ENCODE results near the gene MSI2. TPM values are rescaled to one million over a fixed set of nuclear protein-coding genes. Genes with fewer than 3 reads are reported as not detected.
"Not testable (repeated sequence)": the region's sequence is repeated elsewhere in the genome, so short reads cannot be mapped to it uniquely, and the experiment has no call there.

Gene MSI2
- total RNA-seq, 1 donor from 2014 or later: 96.8 TPM

GRCh38 chr17:57606111-57606875 lies 350.0 kb downstream of the MSI2 start:
- DNase-seq (ENCODE audit: missing footprints) (no peak), ATAC-seq (no peak)
- intact Hi-C loops (cut with DNase I): loop anchor here (5.0 kb wide), 1 partner anchor 56 kb away; no protein-coding TSS in a partner anchor

GRCh38 chr17:57607553-57608120 lies 351.3 kb downstream of the MSI2 start:
- DNase-seq (ENCODE audit: missing footprints) (no peak), ATAC-seq (no peak)
- intact Hi-C loops (cut with DNase I): loop anchor here (5.0 kb wide), 1 partner anchor 55 kb away; no protein-coding TSS in a partner anchor

GRCh38 chr17:57608369-57609124 lies 352.2 kb downstream of the MSI2 start:
- no peak for ATAC-seq
- intact Hi-C loops (cut with DNase I): loop anchor here (5.0 kb wide), 1 partner anchor 54 kb away; no protein-coding TSS in a partner anchor
- peak; percentile 53 for DNase-seq (ENCODE audit: missing footprints)

GRCh38 chr17:57609125-57609877 lies 353.0 kb downstream of the MSI2 start:
- intact Hi-C loops (cut with DNase I): loop anchor here (5.0 kb wide), 1 partner anchor 53 kb away; no protein-coding TSS in a partner anchor
- DNase-seq (ENCODE audit: missing footprints) (no peak), ATAC-seq (no peak)

GRCh38 chr17:57609878-57610270 lies 353.6 kb downstream of the MSI2 start:
- intact Hi-C loops (cut with DNase I): loop anchor here (5.0 kb wide), 1 partner anchor 52 kb away; no protein-coding TSS in a partner anchor
- DNase-seq (ENCODE audit: missing footprints) (no peak), ATAC-seq (no peak)

- no peak for ATAC-seq
- DNase-seq (ENCODE audit: missing footprints): no peak
- intact Hi-C loops (cut with DNase I): no loop called here
These were observed 356.1 kb downstream of the MSI2 start for GRCh38 chr17:57612202-57613071.

GRCh38 chr17:57614742-57615141 lies 358.4 kb downstream of the MSI2 start:
- intact Hi-C loops (cut with DNase I): no loop called here
- no peak for ATAC-seq
- no peak for DNase-seq (ENCODE audit: missing footprints)

GRCh38 chr17:57615836-57616757 lies 359.8 kb downstream of the MSI2 start:
- intact Hi-C loops (cut with DNase I): no loop called here
- ATAC-seq (no peak), DNase-seq (ENCODE audit: missing footprints) (no peak)

GRCh38 chr17:57617218-57617617 lies 360.9 kb downstream of the MSI2 start:
- intact Hi-C loops (cut with DNase I): no loop called here
- DNase-seq (ENCODE audit: missing footprints) (no peak), ATAC-seq (no peak)

GRCh38 chr17:57619061-57619937 lies 363.0 kb downstream of the MSI2 start:
- intact Hi-C loops (cut with DNase I): no loop called here
- ATAC-seq: no peak

GRCh38 chr17:57620576-57620975 lies 364.3 kb downstream of the MSI2 start:
- no peak for DNase-seq (ENCODE audit: missing footprints)
- intact Hi-C loops (cut with DNase I): no loop called here

More at GRCh38 chr17:57619061-57619937, 363.0 kb downstream of the MSI2 start:
- no peak for DNase-seq (ENCODE audit: missing footprints)

GRCh38 chr17:57621791-57622190 lies 365.5 kb downstream of the MSI2 start:
- ATAC-seq; DNase-seq (ENCODE audit: missing footprints); intact Hi-C loops (cut with DNase I): not testable (repeated sequence)

More at GRCh38 chr17:57620576-57620975, 364.3 kb downstream of the MSI2 start:
- no peak for ATAC-seq

GRCh38 chr17:57622306-57622682 lies 366.0 kb downstream of the MSI2 start:
- no peak for ATAC-seq
- intact Hi-C loops (cut with DNase I): no loop called here
- no peak for DNase-seq (ENCODE audit: missing footprints)

GRCh38 chr17:57622683-57623433 lies 366.5 kb downstream of the MSI2 start:
- intact Hi-C loops (cut with DNase I): no loop called here
- peak; percentile 48 for ATAC-seq
- DNase-seq (ENCODE audit: missing footprints): no peak

- DNase-seq (ENCODE audit: missing footprints): no peak
- ATAC-seq: no peak
- intact Hi-C loops (cut with DNase I): no loop called here
These were observed 367.3 kb downstream of the MSI2 start for GRCh38 chr17:57623620-57624019.

All from Right ventricle myocardium inferior (tissue), 1 donor.